GM12878 (cell line): ENCODE data around the gene FANCE. TPM values are rescaled to one million over a fixed set of nuclear protein-coding genes. Genes with fewer than 3 reads are reported as not detected.

Experiments
- ATAC-seq: fragments of 200-7000 bp; cut with Tn5 transposase; 3 replicates; pipeline ENCODE4 v1.9.1; 2020; ENCODE audit warnings: mild to moderate bottlenecking, moderate library complexity
- BruUV-seq: library from RNA; stranded (reverse); fragments of 400-500 nt; replicated peaks from 2 replicates; lab custom pipeline; 2021; lab: Mats Ljungman, UMichigan
- CTCF ChIA-PET: fragments of 300-600 bp; sonication (Branson Sonifier 250); formaldehyde crosslinking; extraction: SDS; loops from one replicate; lab custom pipeline; 2021; ENCODE audit warnings: inconsistent platforms; lab: Yijun Ruan, JAX
- POLR2A ChIA-PET: fragments of 350-600 bp; formaldehyde crosslinking; extraction: SDS; loops from one replicate; lab custom pipeline; 2021; ENCODE audit warnings: inconsistent platforms; lab: Charles Lee
- RAD21 ChIA-PET: fragments of 300-600 bp; sonication (Branson Sonifier 250); formaldehyde crosslinking; loops from one replicate; lab custom pipeline; 2023; ENCODE audit warnings: antibody characterized with exemption; ENCODE audit not compliant: unreplicated experiment; lab: Charles Lee
- SMC1A ChIA-PET: fragments of 300-600 bp; sonication (Branson Sonifier 250); formaldehyde crosslinking; loops from one replicate; lab custom pipeline; 2023; ENCODE audit not compliant: unreplicated experiment, uncharacterized antibody; lab: Charles Lee
- DNase-seq: peaks from one replicate; pipeline ENCODE4 v3.0.0-alpha.2; 2011; ENCODE audit warnings: low read depth, low spot score
- FAIRE-seq: peaks from 3 replicates; lab custom pipeline; 2011; peaks lifted over from hg19 to GRCh38; lab: Jason Lieb, UNC
- H2AFZ ChIP-seq: 2 replicates; pipeline ENCODE4 v1.6.0; 2011; ENCODE audit warnings: low read depth, low read length, control low read depth; ENCODE audit not compliant: control insufficient read depth
- H3K27ac ChIP-seq: 2 replicates; pipeline ENCODE4 v1.5.1; 2011; ENCODE audit warnings: control low read depth; ENCODE audit not compliant: control insufficient read depth, insufficient read depth
- H3K27me3 ChIP-seq, 2 experiments: replicated peaks in 1 of 2; 2 replicates each; pipeline versions ENCODE4 v1.6.0 to v1.6.1; 2011; ENCODE audit warnings: low read length in 1 of 2; ENCODE audit not compliant: control insufficient read depth in 2 of 2, insufficient read depth in 2 of 2
- H3K36me3 ChIP-seq, 2 experiments: 2 replicates each; pipeline ENCODE4 v1.5.1; 2011; ENCODE audit warnings: low read length in 1 of 2; ENCODE audit not compliant: control insufficient read depth in 2 of 2, insufficient read depth in 2 of 2
- H3K4me1 ChIP-seq: 2 replicates; pipeline ENCODE4 v1.6.1; 2011; ENCODE audit warnings: mild to moderate bottlenecking, low read length, moderate library complexity, mixed read lengths; ENCODE audit not compliant: control insufficient read depth, insufficient read depth
- H3K4me2 ChIP-seq: 2 replicates; pipeline ENCODE4 v1.6.0; 2011; ENCODE audit warnings: control low read depth; ENCODE audit not compliant: control insufficient read depth, insufficient read depth
- H3K4me3 ChIP-seq: fragments of 200-600 bp; sonication (generic); 2 replicates; pipeline ENCODE4 v1.5.1; 2016
- H3K79me2 ChIP-seq: 2 replicates; pipeline ENCODE4 v1.6.0; 2011; ENCODE audit warnings: low read length; ENCODE audit not compliant: control insufficient read depth, insufficient read depth
- H3K9ac ChIP-seq: 2 replicates; pipeline ENCODE4 v1.8.0; 2011; ENCODE audit warnings: low read length, control low read depth, mixed read lengths; ENCODE audit not compliant: control insufficient read depth, insufficient read depth
- H3K9me3 ChIP-seq: replicated peaks from 3 replicates; pipeline ENCODE4 v1.5.1; 2011; ENCODE audit warnings: mild to moderate bottlenecking, low read length; ENCODE audit not compliant: control insufficient read depth, insufficient read depth
- H4K20me1 ChIP-seq: 2 replicates; pipeline ENCODE4 v1.6.0; 2011; ENCODE audit not compliant: control insufficient read depth, insufficient read depth
- ATF7 ChIP-seq: fragments of 450-650 bp; IDR thresholded peaks from 2 replicates; pipeline ENCODE4 v1.6.1; 2016; ENCODE audit warnings: low read depth, mild to moderate bottlenecking
- CHD4 ChIP-seq: fragments of 200-600 bp; sonication (generic); IDR thresholded peaks from 2 replicates; pipeline ENCODE4 v1.6.1; 2016; ENCODE audit warnings: mild to moderate bottlenecking
- EED ChIP-seq: sonication (generic); IDR thresholded peaks from 2 replicates; pipeline ENCODE4 v1.6.1; 2016; ENCODE audit warnings: antibody characterized with exemption, low read depth
- FOXK2 ChIP-seq: fragments of 450-650 bp; IDR thresholded peaks from 2 replicates; pipeline ENCODE4 v1.6.1; 2017; ENCODE audit warnings: mild to moderate bottlenecking, moderate library complexity
- GATAD2B ChIP-seq: fragments of 450-650 bp; conservative IDR thresholded peaks from 2 replicates; pipeline ENCODE4 v1.6.1; 2017; ENCODE audit warnings: low read depth, mild to moderate bottlenecking, moderate library complexity
- HDAC6 ChIP-seq: fragments of 200-600 bp; sonication (generic); IDR thresholded peaks from one replicate; pipeline ENCODE4 v1.8.0; 2017; ENCODE audit warnings: antibody characterized with exemption; ENCODE audit not compliant: unreplicated experiment
- IKZF2 ChIP-seq, 2 experiments: fragments of 450-650 bp; IDR thresholded peaks; 2 replicates each; pipeline ENCODE4 v1.6.1; 2017; ENCODE audit warnings: mild to moderate bottlenecking in 2 of 2, moderate library complexity in 2 of 2
- MEF2B ChIP-seq: fragments of 450-650 bp; IDR thresholded peaks from 2 replicates; pipeline ENCODE4 v1.6.1; 2018; ENCODE audit warnings: mild to moderate bottlenecking, moderate library complexity; ENCODE audit not compliant: partially characterized antibody, poor library complexity, severe bottlenecking
- PKNOX1 ChIP-seq: fragments of 450-650 bp; IDR thresholded peaks from 2 replicates; pipeline ENCODE4 v1.6.1; 2016; ENCODE audit warnings: mild to moderate bottlenecking
- RELB ChIP-seq: fragments of 450-650 bp; IDR thresholded peaks from 2 replicates; pipeline ENCODE4 v1.6.1; 2017; ENCODE audit warnings: low read depth, mild to moderate bottlenecking, moderate library complexity
- RUNX3 ChIP-seq: IDR thresholded peaks from 2 replicates; pipeline ENCODE4 v1.6.1; 2012; ENCODE audit warnings: low read length, inconsistent platforms
- SUPT20H ChIP-seq: IDR thresholded peaks from 2 replicates; pipeline ENCODE4 v1.6.1; 2011; ENCODE audit warnings: low read depth, mild to moderate bottlenecking, low read length, moderate library complexity, borderline replicate concordance; ENCODE audit not compliant: control insufficient read depth
- USF2 ChIP-seq: IDR thresholded peaks from 2 replicates; pipeline ENCODE4 v1.6.1; 2011; ENCODE audit warnings: low read depth, low read length, improper control_type of control experiment, borderline replicate concordance
- ZNF24 ChIP-seq: fragments of 450-650 bp; IDR thresholded peaks from 2 replicates; pipeline ENCODE4 v1.6.1; 2017; ENCODE audit warnings: antibody characterized with exemption, mild to moderate bottlenecking
- WGBS: methylation state at CpG from one replicate; pipeline ENCODE4 v1.1.6; 2016; ENCODE audit warnings: low lambda C conversion rate; ENCODE audit not compliant: insufficient replicate concordance, insufficient coverage; ENCODE audit errors: missing lambda C conversion rate; 5-methylcytosine and 5-hydroxymethylcytosine counted together
- in situ Hi-C: fragments of 300-500 bp; cut with MboI; formaldehyde crosslinking; loops from 9 replicates; pipeline ENCODE4 v1.14.3; 2018; ENCODE audit warnings: mixed read lengths
- intact Hi-C: fragments of 100-400 bp; cut with micrococcal nuclease; formaldehyde crosslinking; loops from one replicate; pipeline ENCODE4 v1.14.2; 2022; ENCODE audit not compliant: unreplicated experiment
- polyA plus RNA-seq, 11 experiments: library from polyadenylated mRNA; depleted of rRNA in 4 of 11; unstranded in 6 of 11; stranded (reverse) in 5 of 11; fragments of >200 nt; fragmentation: Nextera tagmentation in 4 of 11; fragmentation: Illumina TruSeq in 1 of 11; extraction: Ambion mirVana in 4 of 11; extraction: Trizol in 1 of 11; gene quantifications; 1 replicate in 1 of 11; 2 replicates in 10 of 11; pipeline versions ENCODE4 v1.2.1 to v1.2.3, GENCODE V29; 2011 to 2016; ENCODE audit warnings: inconsistent platforms in 2 of 11, missing spikeins in 2 of 11, low read depth in 1 of 11
- total RNA-seq, 4 experiments: library from RNA; depleted of rRNA in 3 of 4; stranded (reverse); fragments of >200 nt in 3 of 4; fragmentation: Illumina TruSeq in 1 of 4; extraction: Trizol in 1 of 4; gene quantifications; 2 replicates each; pipeline versions ENCODE4 v1.2.1 to v1.2.3, GENCODE V29; 2013 to 2021
- TF ChIP-seq, protein P1 (sequence below): fragments of 150-350 bp; IDR thresholded peaks from 2 replicates; pipeline ENCODE4 v1.6.1; 2016; ENCODE audit warnings: low read depth, low read length
- TF ChIP-seq, protein P2 (sequence below): fragments of 450-650 bp; IDR thresholded peaks from 2 replicates; pipeline ENCODE4 v1.6.1; 2017; ENCODE audit warnings: mild to moderate bottlenecking, low read depth, inconsistent platforms; ENCODE audit not compliant: poor library complexity, severe bottlenecking

The FANCE gene
- total and polyA plus RNA-seq, 10 of the 15 experiments (the other 5 are each of a cell fraction or from before 2014, with no cell fraction given), result 3.0 to 13.3 (median 8.1) TPM

DNA sequence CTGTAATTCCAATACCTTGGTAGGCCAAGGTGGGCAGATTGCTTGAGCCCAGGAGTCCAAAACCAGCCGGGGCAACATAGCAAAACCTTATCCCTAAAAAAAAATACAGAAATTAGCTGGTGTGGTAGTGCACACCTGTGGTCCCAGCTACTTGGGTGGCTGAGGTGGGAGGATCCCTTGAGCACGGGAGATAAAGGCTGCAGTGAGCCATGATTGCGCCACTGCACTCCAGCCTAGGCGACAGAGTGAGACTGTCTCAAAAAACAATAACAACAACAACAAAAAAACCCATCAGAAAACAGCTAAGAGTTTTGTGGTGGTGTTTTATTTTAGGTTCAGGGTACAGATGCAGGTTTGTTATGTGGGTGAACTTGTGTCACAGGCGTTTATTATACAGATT lies 42.9 kb upstream of the FANCE start:
- intact Hi-C loops (no loop called here), in situ Hi-C loops (no loop called here)
- WGBS, result 79% methylated on average over 5 of the region's 5 CpGs
- H3K79me2 ChIP-seq, result no peaks in the 10 kb centered on the region
- DNase-seq (no peak), FAIRE-seq (no peak), ATAC-seq (no peak)
- TF ChIP-seq, protein P1, sequence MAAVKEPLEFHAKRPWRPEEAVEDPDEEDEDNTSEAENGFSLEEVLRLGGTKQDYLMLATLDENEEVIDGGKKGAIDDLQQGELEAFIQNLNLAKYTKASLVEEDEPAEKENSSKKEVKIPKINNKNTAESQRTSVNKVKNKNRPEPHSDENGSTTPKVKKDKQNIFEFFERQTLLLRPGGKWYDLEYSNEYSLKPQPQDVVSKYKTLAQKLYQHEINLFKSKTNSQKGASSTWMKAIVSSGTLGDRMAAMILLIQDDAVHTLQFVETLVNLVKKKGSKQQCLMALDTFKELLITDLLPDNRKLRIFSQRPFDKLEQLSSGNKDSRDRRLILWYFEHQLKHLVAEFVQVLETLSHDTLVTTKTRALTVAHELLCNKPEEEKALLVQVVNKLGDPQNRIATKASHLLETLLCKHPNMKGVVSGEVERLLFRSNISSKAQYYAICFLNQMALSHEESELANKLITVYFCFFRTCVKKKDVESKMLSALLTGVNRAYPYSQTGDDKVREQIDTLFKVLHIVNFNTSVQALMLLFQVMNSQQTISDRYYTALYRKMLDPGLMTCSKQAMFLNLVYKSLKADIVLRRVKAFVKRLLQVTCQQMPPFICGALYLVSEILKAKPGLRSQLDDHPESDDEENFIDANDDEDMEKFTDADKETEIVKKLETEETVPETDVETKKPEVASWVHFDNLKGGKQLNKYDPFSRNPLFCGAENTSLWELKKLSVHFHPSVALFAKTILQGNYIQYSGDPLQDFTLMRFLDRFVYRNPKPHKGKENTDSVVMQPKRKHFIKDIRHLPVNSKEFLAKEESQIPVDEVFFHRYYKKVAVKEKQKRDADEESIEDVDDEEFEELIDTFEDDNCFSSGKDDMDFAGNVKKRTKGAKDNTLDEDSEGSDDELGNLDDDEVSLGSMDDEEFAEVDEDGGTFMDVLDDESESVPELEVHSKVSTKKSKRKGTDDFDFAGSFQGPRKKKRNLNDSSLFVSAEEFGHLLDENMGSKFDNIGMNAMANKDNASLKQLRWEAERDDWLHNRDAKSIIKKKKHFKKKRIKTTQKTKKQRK, result no peak
- TF ChIP-seq HDAC6, result no peak
- TF ChIP-seq ATF7, result no peak
- TF ChIP-seq EED, result no peak
- TF ChIP-seq PKNOX1, result no peak
- TF ChIP-seq ZNF24, result no peak
- no peak for TF ChIP-seq RUNX3
- TF ChIP-seq IKZF2 (IDR thresholded peaks at IDR 0.05), result no peak
- TF ChIP-seq SUPT20H, result no peak
- no peak for TF ChIP-seq FOXK2
- no peak for TF ChIP-seq RELB
- TF ChIP-seq, protein P2, sequence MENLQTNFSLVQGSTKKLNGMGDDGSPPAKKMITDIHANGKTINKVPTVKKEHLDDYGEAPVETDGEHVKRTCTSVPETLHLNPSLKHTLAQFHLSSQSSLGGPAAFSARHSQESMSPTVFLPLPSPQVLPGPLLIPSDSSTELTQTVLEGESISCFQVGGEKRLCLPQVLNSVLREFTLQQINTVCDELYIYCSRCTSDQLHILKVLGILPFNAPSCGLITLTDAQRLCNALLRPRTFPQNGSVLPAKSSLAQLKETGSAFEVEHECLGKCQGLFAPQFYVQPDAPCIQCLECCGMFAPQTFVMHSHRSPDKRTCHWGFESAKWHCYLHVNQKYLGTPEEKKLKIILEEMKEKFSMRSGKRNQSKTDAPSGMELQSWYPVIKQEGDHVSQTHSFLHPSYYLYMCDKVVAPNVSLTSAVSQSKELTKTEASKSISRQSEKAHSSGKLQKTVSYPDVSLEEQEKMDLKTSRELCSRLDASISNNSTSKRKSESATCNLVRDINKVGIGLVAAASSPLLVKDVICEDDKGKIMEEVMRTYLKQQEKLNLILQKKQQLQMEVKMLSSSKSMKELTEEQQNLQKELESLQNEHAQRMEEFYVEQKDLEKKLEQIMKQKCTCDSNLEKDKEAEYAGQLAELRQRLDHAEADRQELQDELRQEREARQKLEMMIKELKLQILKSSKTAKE, result no peak
- TF ChIP-seq MEF2B, result no peak
- TF ChIP-seq CHD4, result no peak
- TF ChIP-seq GATAD2B, result no peak
- TF ChIP-seq USF2, result no peak
- H3K9me3 ChIP-seq, result no peaks in the 10 kb centered on the region
- peaks cover 1 to 6% of the 10 kb centered on the region in 2 experiments; a peak in 3 of 4 replicates for H3K36me3 ChIP-seq
- H3K4me3 ChIP-seq, result no peak overlapping the region
- no peaks in the 10 kb centered on the region for H4K20me1 ChIP-seq
- ChIA-PET SMC1A (interaction anchor here (1.2 kb wide), 1 partner anchor 41 kb away, joined by 3 read pairs; no protein-coding TSS in a partner anchor), CTCF (no interaction called here), POLR2A (no interaction called here), RAD21 (no interaction called here)
- BruUV-seq, result no TSS peak
- no peak overlapping the region for H2AFZ ChIP-seq
- peaks cover 5% of the 10 kb centered on the region for H3K4me1 ChIP-seq
- H3K27me3 ChIP-seq, result no peaks in the 10 kb centered on the region
- H3K9ac ChIP-seq, result no peak overlapping the region
- H3K4me2 ChIP-seq, result no peak overlapping the region
- no peak overlapping the region for H3K27ac ChIP-seq
